ENCODE measurements around the gene RIN3.

GRCh38 chr14:92572050-92572449 is 58.5 kb downstream of the RIN3 start:
- TF ChIP-seq CTCF (conservative IDR thresholded peaks at IDR 0.05 in 1 of 2, IDR thresholded peaks at IDR 0.05 in 1 of 2; ENCODE audit: extremely low read depth in 1 of 2, insufficient read depth in 1 of 2, low read depth in 1 of 2, low read length in 2 of 2) (no peak), EZH2 (IDR thresholded peaks at IDR 0.05; ENCODE audit: borderline replicate concordance, low read length) (no peak)
